Activated T-helper 1 cell treated with anti-CD3 and anti-CD28 coated beads, Interleukin-2, amount 50 U/mL, for 16 hours (primary cell): Measurements from ENCODE around the gene KIF4A.

Source experiments
- DNase-seq, 2 donors: peaks; one replicate each; pipeline ENCODE4 v3.0.0-alpha.2; 2020; ENCODE audit warnings: low read depth in 1 of 2, low spot score in 1 of 2

The KIF4A gene

DNA sequence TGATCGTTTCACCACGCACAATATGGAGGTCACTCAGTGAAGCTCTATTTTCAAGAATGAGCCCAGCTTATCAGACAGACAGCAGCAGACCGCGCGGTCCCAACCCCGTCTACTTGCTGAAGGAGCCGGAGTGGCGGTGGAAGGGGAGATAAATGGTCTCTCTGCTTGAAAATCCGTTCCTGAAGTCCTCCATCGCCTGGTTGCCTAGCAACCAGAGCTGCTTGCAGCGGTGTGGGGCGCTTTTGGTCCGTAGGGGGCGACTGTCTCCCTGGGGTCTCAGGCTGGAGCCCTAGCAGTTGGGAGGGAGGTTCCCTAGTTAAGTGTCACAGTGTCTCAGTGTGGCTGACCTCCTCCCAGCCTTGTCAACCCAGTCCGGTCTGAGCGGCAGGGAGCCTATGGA is 146.4 kb downstream of the KIF4A start:
- DNase-seq = no peak

DNA sequence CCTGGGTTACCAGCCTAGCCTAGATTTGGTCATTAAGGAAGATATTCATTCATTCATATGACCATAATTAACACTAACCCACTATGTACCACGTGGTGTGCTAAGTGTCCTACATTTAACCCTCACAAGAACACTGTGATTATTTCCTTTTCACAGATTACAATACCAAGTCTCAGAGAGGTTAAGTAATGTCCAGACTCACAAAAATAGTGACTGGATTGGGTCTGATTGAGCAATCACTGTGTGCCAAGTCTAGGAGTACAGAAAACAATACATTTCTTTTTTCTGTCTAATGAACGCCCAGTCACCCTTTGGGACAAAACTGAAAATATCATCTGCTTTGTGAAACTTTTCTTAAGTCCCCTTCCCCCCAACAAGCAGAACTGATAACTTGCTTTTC is 147.1 kb downstream of the KIF4A start:
- DNase-seq = no peak

DNA sequence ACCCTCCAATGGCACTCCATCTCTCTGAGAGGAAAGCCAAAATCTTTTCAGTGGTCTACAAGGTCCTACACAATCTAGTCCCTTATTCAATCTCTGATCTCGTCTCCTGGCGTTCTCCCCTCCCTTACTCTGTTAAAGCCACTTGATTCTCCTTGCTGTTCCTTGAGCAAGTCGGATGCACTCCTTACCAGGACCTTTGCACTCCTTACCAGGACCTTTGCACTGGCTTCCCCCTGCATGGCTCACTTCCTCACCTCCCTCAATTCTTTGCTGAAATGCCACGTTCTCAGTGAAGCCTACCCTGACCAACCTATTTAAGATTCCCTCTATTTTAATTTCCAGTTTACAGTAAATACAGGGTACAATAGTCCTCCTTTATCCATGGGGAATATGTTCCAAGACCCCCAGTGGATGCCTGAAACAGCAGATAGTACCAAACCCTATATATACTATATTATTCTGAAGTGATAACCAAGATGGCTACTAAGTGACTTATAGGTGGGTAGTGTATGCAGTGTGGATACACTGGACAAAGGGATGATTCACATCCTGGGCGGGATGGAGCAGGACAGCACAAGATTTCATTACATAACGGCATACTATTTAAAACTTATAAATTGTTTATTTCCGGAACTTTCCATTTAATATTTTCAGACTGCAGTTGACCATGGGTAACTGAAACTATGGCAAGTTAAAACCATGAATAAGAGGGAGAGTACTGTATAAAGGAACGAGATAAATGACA is 148.2 kb downstream of the KIF4A start:
- DNase-seq = no peak

DNA sequence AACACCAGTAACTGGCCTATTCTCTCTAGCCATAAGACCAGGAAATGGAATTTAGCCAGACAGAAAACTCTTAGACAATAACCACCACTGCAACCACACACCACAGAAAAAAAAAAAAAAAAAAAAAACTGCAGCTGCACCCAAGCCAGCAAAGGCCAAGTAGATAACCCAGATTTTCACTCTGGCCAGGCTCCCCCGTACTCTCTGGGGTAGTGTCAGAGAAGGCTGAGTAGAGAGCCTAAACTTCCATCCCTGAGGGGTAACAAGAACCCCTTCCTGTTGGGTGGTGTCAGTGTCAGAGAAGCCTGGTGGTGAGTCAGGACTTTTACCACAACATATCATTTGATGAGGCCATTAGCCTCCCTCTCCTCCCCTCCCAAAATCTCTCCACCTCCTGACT is 149.1 kb downstream of the KIF4A start:
- no peak for DNase-seq

DNA sequence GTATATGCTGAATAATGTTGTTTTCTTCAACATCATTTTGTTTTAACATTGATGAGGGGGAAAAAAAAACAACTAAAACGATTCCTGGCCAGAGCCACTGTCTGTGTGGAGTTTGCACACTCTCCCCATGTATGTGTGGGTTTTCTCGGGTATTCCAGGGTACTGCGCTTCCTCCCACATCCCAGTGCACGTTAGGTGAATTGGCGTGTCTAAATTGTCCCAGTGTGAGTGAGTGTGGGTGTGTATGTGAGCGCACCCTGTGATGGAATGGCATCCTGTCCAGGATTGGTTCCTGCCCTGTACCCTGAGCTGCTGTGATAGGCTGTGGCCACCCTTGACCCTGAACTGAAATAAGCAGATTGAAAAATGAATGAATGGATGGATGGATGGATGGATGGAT is 152.3 kb downstream of the KIF4A start:
- no peak for DNase-seq

DNA sequence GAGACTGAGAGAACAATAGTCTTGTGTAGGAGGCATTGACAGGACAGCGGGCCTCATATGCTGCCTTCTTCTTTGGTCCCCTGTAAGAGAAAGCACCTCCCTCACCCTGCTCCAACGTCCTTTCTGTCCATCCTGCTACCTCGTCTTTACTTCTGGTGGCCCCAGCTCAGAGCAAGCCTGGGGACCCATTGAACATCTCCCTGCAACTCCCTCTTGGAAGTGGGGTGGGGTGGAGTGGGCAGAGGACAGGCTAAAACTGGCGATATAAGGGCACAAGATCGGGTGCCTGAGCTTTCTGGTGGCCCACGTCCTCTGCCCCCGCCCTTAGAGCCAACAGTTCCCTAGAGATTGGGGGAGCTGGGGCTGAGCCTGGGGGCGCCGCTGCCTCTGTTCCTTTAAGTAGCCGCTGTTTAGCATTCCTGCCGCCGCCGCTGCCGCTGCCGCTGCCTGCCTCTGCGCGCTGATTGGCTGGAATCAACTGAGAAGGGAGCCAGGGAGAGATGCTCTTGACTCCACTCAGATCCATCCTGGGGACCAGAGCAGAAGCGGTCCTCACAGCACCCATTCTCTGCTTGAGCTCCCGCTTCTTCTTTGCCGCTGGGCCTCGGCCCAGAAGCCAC is 154.5 kb downstream of the KIF4A start, which contains the start of gene DLG3:
TSS of gene DLG3 (plus strand) at position 510 of the 620 bp plus-strand sequence. CDS start 367 bp downstream, outside the sequence.
- DNase-seq = no peak

DNA sequence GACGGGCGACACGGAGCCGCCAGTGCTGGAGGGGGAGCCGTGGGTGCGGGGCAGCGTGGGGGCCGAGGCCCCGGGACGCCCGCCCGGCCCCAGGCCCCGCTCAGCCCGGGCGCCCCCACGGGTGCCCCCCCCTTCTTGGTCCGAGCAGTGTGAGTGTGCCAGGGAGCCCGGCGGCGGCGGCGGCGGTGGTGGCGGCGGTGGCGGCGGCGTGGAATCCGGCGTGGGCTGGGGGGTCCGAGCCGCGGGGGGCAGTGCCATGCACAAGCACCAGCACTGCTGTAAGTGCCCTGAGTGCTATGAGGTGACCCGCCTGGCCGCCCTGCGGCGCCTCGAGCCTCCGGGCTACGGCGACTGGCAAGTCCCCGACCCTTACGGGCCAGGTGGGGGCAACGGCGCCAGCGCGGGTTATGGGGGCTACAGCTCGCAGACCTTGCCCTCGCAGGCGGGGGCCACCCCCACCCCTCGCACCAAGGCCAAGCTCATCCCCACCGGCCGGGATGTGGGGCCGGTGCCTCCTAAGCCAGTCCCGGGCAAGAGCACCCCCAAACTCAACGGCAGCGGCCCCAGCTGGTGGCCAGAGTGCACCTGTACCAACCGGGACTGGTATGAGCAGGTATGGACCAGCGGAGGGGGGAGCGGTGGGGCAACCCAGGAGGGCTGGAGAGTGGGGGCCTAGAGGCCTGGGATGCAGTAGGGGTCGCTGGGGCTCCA is 155.2 kb downstream of the KIF4A start:
- DNase-seq = no peak

DNA sequence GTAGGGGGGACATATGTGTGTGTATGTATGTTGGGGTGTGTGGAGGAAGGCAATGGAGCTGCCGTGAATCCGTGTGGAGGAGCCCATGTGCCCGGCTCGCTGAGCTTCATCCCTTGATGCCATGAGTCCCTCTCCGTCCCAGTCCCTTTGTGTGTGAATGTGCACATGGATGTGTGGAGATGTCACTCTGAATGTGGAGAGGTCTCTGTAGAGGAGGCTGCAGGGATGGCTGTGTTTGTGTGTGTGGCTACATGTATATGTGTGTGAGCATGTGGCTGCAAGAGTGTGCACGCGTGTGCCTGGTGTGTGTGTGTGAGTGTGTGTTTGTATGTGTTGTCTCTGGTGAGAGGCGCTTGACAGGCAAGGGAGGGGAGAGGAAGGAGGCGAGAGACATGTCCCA is 156.0 kb downstream of the KIF4A start:
- no peak for DNase-seq

DNA sequence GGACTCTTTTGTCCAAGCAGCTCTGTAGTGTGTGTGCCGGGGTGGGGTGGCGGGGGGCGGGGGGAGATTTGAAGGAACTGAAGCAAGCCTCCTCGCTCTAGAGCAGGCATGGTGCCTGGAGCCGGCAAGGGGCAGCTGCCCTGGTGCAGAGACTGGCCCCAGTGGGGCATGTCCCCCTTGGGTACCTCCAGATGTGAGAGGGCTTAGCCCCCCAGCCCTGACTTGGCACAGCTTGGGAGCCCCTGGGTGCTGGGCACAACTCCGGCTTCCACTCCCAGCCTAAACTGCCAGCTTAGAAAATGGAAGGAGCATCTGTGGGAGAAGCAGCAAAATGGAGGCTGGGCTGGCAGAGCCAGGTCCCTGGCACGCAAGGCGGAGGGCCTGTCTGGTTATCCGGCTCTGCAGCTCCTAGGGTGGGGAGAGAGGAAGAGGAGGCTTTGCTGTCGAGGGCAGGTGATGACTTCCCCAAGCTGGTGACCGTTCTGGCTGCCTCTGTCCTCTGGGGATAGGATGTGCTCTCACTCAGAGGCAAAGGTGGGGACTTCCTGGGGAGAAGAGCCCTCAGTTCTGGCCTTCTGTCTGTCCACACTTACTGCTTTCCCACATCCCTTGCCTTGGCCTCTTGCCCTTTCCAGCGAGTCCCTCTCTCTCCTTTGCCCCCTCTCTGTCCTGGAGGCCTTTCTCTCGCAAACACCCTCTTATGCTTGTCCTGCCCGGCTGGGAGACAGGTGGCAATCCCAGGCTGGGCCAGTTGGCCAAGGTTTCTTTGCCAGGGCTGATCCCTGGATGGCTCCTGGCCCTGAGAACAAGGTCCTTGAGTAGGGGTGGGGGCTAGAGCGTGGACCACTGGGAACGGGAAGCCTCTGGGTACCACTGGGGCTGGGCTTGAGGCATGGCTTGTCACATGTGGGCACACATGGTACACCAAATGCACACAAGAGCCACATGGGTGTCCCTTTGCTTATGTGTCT is 156.8 kb downstream of the KIF4A start:
- no peak for DNase-seq

DNA sequence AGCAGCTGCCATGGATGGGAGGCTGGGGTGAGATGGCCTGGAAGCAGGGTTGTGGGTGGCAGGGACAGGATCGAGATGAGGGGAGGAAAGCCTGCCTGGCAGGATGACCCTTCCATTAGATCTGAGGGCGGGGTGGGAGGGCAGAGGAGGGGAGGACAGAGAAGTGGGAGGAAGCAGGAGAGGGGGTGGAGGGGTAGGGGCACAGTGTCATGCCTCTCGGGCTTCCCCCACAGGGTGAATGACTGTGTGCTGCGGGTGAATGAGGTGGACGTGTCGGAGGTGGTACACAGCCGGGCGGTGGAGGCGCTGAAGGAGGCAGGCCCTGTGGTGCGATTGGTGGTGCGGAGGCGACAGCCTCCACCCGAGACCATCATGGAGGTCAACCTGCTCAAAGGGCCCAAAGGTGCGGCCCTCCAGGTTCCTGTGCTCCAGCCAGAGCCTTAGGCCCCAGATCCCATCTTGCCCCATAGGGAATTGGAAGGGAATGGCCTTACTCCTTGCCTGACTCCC is 159.6 kb downstream of the KIF4A start:
- DNase-seq = no peak

DNA sequence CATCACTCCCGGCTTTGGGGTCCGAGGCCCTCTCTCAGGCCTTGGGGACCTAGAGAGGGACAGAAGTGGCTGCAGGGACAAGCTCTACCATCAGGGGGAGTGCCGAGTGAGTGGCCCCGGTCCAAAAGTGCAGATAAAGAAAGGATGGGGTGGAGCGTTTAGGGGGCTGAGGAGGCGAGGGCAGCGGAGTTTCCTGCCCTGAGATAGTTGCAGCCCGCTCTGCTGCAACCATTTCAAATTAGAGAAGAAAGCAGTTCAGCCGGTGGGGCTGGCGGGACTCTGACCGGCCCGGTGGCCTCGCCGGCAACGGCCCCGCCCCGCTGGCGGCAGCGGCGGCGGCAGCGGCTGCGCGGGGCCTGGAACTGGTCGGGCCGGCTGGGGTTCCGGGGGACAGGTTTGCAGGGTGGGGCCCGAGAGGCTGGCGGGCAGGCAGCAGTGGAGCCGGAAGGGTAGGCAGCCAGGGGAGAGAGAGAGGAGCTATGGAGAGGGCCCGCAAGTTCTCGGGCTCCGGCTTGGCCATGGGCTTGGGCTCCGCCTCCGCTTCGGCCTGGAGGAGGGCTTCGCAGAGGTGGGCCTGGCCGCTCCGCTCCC is 162.3 kb downstream of the KIF4A start:
- peak in 1 of 2 donors; percentile 31 for DNase-seq

DNA sequence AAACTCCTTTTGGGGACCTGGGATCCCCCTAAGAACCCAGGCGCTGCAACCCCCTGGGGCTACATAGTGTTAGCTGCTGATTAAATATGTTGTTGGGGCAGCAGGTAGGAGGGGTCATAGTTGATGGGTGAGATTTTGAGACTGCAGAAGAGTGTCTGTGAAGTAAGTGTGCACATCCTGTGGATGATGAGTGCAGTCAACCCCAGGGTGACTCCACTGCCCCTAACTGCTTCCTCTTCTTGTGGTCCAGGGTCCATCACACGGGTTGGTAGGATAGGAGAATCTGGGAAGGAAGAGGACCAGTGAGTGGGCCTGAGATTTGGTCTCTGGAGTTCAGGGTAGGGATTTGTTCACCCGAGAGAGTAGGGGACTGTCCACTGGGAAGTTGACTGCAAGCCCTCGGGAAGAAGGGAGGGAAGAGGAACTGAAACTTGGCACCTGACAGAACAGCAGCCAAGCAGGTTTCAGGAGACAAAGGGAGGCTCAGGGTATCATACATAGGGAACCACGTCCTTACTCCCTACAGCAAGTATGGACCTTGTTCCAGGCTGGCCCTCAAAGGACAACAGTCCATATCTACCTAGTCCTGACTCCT is 163.2 kb downstream of the KIF4A start:
- no peak for DNase-seq

DNA sequence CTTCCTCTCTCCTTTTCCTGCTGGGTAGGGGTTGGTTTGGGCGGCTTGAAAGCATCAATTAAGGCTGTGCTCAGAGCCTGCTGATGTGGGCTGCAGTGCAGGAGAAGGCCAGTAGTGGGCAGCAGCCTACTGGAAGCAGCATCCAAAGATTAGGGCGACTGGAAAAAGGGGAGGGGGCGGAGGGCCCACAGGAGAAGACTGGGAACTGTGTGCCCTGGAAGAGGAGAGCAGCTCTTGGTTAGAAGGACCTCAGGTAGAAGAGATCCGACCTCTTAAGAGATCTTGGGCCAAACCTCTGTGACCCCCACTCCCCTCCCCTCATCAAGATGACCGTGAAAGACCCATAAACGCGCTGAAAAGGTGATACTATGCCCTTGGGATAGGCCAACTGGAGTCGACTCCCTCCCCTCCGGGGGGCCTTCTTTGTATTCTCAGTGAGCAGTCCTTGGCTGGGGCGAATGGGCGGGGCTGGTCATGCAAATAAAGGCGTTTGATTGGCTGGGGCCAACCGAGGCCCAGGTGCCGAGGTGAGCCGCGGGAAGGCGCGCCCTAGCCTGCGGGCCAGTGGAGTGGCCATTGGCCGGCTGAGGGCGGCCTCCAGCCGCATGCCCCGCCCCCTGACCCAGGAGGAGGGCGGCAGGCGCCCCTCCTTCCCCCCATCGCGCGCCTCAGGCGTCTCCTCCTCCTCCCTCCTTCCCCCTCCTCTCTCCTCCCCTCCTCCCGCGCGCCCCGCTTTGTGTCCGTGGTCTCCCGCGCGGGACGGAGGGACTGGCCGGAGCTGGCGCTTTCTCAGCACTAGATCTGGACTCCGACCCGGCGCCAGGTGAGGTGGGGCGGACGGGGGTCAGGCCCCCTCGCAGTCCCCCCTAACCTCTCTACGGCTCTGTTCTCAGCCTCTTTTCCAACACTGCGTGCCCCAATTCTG is 164.8 kb downstream of the KIF4A start:
- peak; percentile 33 to 52 for DNase-seq

DNA sequence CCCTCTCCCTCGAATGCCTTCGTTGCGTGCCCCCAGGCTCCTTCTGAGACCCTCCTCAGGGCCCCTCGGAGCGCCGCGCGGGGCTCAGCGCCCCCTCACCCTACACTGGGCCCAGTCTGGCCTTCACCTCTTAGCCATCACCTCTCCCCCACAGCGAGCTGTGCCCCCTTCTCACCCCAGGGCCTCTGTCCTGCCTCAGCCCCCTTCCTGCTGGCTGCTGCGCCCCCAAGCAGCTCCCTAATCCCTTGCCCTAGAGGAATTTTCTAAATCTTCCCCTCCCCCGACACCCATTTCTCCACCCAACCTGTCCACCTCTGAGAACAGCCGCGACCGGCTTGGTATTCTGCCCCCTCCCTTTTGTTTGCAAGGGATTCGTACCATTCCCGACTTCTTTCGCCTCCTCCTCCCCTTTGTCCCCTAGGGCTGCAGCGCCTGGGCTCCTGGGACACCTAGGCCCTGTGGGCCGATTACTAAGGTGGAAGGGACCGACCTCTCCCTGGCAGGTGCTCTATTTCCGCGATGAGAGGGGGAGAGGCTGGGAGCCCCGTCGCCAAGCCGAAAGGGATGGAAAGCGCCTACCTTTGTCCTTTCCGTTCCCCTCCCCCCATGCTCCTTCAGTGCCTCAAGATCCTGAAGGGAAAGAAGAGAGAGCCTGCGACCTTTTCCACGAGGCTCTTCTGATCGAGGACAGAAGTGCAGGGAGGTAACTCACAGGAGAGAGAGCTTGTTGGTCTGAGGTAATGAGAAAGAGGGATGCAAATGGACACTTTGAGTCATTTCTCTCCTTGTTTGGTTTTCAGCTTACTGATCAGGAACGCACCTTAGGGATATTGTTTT is 165.7 kb downstream of the KIF4A start:
- DNase-seq = no peak

DNA sequence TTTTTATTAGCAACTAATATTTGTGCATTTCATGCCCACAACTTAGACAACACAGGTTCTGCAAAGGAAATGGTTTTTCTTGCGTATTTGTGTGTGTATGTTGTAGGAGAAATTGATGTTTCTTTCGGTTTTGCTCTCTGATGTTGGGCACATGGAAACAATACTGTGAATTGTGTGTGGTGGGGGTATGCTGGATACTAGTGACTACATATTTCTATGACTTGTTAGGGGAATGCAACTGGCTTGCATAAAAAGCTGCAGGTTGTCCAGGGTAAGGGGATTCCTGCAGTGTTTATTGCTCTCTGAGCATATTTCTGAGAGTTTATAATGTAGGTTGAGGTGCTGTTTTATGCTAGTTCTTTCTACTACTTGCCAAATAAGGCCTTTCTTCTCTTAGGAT is 166.4 kb downstream of the KIF4A start:
- DNase-seq = no peak

DNA sequence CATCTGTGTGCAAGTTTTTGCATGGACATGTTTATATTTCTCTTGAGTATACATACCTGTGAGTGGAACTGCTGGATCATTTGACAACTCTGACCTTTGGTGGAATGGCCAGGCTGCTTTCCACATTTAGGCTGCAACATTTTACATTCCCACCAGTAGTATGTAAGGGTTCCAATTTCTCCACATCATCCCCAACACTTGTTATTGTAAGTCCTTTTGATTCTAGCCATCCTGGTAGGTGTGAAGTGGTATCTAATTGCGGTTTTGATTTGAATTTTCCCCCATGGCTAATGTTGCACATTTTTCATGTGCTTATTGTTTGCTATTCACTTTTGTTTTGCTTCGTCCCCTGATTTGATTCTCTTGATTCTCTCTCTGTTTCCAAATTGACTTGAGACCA is 171.1 kb downstream of the KIF4A start:
- no peak for DNase-seq

DNA sequence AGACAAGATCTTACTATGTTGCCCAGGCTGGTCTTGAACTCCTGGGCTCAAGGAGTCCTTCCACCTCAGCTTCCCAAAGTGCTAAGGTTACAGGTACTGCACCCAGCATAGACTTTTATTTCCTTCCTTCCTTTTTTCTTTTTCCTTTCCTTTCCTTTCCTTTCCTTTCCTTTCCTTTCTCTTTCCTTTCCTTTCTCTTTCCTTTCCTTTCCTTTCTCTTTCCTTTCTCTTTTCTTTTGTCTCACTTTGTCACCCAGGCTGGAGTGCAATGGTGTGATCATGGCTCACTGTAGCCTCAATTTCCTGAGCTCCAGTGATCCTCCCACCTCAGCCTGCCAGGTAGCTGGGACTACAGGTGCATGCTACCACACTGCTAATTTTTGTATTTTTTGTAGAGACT is 174.1 kb downstream of the KIF4A start:
- no peak for DNase-seq

DNA sequence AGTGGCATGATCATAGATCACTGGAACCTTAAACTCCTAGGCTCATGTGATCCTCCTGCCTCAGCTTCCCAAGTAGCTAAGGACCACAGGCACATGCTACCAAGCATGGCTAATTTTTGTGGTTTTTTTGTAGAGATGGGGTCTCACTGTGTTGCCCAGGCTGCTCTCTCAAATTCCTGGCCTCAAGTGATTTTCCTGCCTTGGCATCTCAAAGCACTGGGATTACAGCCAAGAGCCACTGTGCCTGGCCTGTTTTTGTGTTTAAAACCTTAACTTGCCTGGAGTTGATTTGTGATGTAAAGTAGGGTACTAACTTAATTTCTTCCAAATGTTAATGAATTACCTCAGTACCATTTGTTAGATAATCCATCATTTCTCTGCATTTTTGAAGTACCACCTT is 177.1 kb downstream of the KIF4A start:
- no peak for DNase-seq
